Activated CD8-positive, alpha-beta memory T cell treated with anti-CD3 and anti-CD28 coated beads, Interleukin-2, amount 50 U/mL, for 1 hour (primary cell): ENCODE results near the gene DYNC2H1.

Source experiments
- DNase-seq: peaks from one replicate; pipeline ENCODE4 v3.0.0-alpha.2; 2020; ENCODE audit errors: extremely low read depth

The DYNC2H1 gene

GRCh38 chr11:103281301-103281700 lies 172.1 kb downstream of the DYNC2H1 start:
- no peak for DNase-seq

GRCh38 chr11:103284260-103284659 lies 175.0 kb downstream of the DYNC2H1 start:
- no peak for DNase-seq

GRCh38 chr11:103294516-103294915 lies 185.3 kb downstream of the DYNC2H1 start:
- DNase-seq: no peak

- DNase-seq: no peak
These were observed 186.5 kb downstream of the DYNC2H1 start for GRCh38 chr11:103295704-103296103.

- no peak for DNase-seq
These were observed 188.7 kb downstream of the DYNC2H1 start for GRCh38 chr11:103297900-103298299.

- DNase-seq: no peak
These were observed 206.0 kb downstream of the DYNC2H1 start for GRCh38 chr11:103315248-103315647.

- DNase-seq: no peak
These were observed 207.9 kb downstream of the DYNC2H1 start for GRCh38 chr11:103317118-103317517.

- no peak for DNase-seq
These were observed 213.6 kb downstream of the DYNC2H1 start for GRCh38 chr11:103322821-103323220.

GRCh38 chr11:103325686-103326069 lies 216.5 kb downstream of the DYNC2H1 start:
- no peak for DNase-seq

- no peak for DNase-seq
These were observed 217.0 kb downstream of the DYNC2H1 start for GRCh38 chr11:103326070-103326794.

GRCh38 chr11:103327721-103328120 lies 218.5 kb downstream of the DYNC2H1 start:
- no peak for DNase-seq

GRCh38 chr11:103332409-103332808 lies 223.2 kb downstream of the DYNC2H1 start:
- no peak for DNase-seq

GRCh38 chr11:103338621-103339484 lies 229.6 kb downstream of the DYNC2H1 start:
- DNase-seq: no peak

GRCh38 chr11:103339485-103339857 lies 230.2 kb downstream of the DYNC2H1 start:
- no peak for DNase-seq

- DNase-seq: no peak
These were observed 231.7 kb downstream of the DYNC2H1 start for GRCh38 chr11:103340956-103341355.

- DNase-seq: no peak
These were observed 235.7 kb downstream of the DYNC2H1 start for GRCh38 chr11:103344886-103345285.

- DNase-seq: no peak
These were observed 240.4 kb downstream of the DYNC2H1 start for GRCh38 chr11:103349595-103349994.

- DNase-seq: no peak
These were observed 245.4 kb downstream of the DYNC2H1 start for GRCh38 chr11:103354656-103355055.

GRCh38 chr11:103358251-103358650 lies 249.0 kb downstream of the DYNC2H1 start:
- DNase-seq: no peak

GRCh38 chr11:103359216-103359615 lies 250.0 kb downstream of the DYNC2H1 start:
- no peak for DNase-seq

GRCh38 chr11:103364687-103365086 lies 255.5 kb downstream of the DYNC2H1 start:
- DNase-seq: no peak

GRCh38 chr11:103367650-103368049 lies 258.4 kb downstream of the DYNC2H1 start:
- DNase-seq: no peak

- no peak for DNase-seq
These were observed 258.9 kb downstream of the DYNC2H1 start for GRCh38 chr11:103368145-103368544.
